Measurements from ENCODE around the gene ARHGAP15.

ARHGAP15 gene

GRCh38 chr2:143582046-143582747, 453.0 kb downstream of the ARHGAP15 start:
- no peak for DNase-seq (ENCODE audit: low read depth in 2 of 2)

- no peak for DNase-seq (ENCODE audit: low read depth in 2 of 2)
These were observed 455.7 kb downstream of the ARHGAP15 start for GRCh38 chr2:143584936-143585335.

GRCh38 chr2:143586119-143586518, 456.9 kb downstream of the ARHGAP15 start:
- no peak for DNase-seq (ENCODE audit: low read depth in 2 of 2)

- no peak for DNase-seq (ENCODE audit: low read depth in 2 of 2)
These were observed 459.5 kb downstream of the ARHGAP15 start for GRCh38 chr2:143588746-143589145.

GRCh38 chr2:143594161-143594560, 464.9 kb downstream of the ARHGAP15 start:
- DNase-seq (ENCODE audit: low read depth in 2 of 2): no peak

GRCh38 chr2:143594745-143595144, 465.5 kb downstream of the ARHGAP15 start:
- no peak for DNase-seq (ENCODE audit: low read depth in 2 of 2)

GRCh38 chr2:143600116-143600515, 470.9 kb downstream of the ARHGAP15 start:
- no peak for DNase-seq (ENCODE audit: low read depth in 2 of 2)

GRCh38 chr2:143601828-143602227, 472.6 kb downstream of the ARHGAP15 start:
- DNase-seq (ENCODE audit: low read depth in 2 of 2): no peak

- no peak for DNase-seq (ENCODE audit: low read depth in 2 of 2)
These were observed 473.9 kb downstream of the ARHGAP15 start for GRCh38 chr2:143603035-143603655.

- DNase-seq (ENCODE audit: low read depth in 2 of 2): no peak
These were observed 474.8 kb downstream of the ARHGAP15 start for GRCh38 chr2:143603846-143604565.

- DNase-seq (ENCODE audit: low read depth in 2 of 2): no peak
These were observed 475.3 kb downstream of the ARHGAP15 start for GRCh38 chr2:143604566-143604959.

GRCh38 chr2:143607231-143608062, 478.2 kb downstream of the ARHGAP15 start:
- no peak for DNase-seq (ENCODE audit: low read depth in 2 of 2)

GRCh38 chr2:143608063-143608423, 478.8 kb downstream of the ARHGAP15 start:
- no peak for DNase-seq (ENCODE audit: low read depth in 2 of 2)

GRCh38 chr2:143608758-143609157, 479.5 kb downstream of the ARHGAP15 start:
- DNase-seq (ENCODE audit: low read depth in 2 of 2): no peak

- no peak for DNase-seq (ENCODE audit: low read depth in 2 of 2)
These were observed 482.1 kb downstream of the ARHGAP15 start for GRCh38 chr2:143611336-143611735.

GRCh38 chr2:143615562-143615961, 486.3 kb downstream of the ARHGAP15 start:
- no peak for DNase-seq (ENCODE audit: low read depth in 2 of 2)

GRCh38 chr2:143616452-143616851, 487.2 kb downstream of the ARHGAP15 start:
- no peak for DNase-seq (ENCODE audit: low read depth in 2 of 2)

- no peak for DNase-seq (ENCODE audit: low read depth in 2 of 2)
These were observed 488.7 kb downstream of the ARHGAP15 start for GRCh38 chr2:143617803-143618415.

GRCh38 chr2:143622106-143622505, 492.9 kb downstream of the ARHGAP15 start:
- DNase-seq (ENCODE audit: low read depth in 2 of 2): no peak

- DNase-seq (ENCODE audit: low read depth in 2 of 2): no peak
These were observed 494.2 kb downstream of the ARHGAP15 start for GRCh38 chr2:143623231-143623908.

- no peak for DNase-seq (ENCODE audit: low read depth in 2 of 2)
These were observed 494.7 kb downstream of the ARHGAP15 start for GRCh38 chr2:143623909-143624260.
